ENCODE results near the gene LEMD1. TPM values are rescaled to one million over a fixed set of nuclear protein-coding genes. Genes with fewer than 3 reads are reported as not detected.
A peak's percentile ranks its signal among the peaks of the same experiment; 100 is the strongest.
"Not testable (repeated sequence)": the region's sequence is repeated elsewhere in the genome, so short reads cannot be mapped to it uniquely, and the experiment has no call there.

Gene LEMD1
- total RNA-seq, 2 donors from 2014 or later = 1.1 TPM; not detected in 1

GRCh38 chr1:205398586-205398985 lies 23.3 kb downstream of the LEMD1 start:
- intact Hi-C loops (cut with DNase I, micrococcal nuclease) = loop anchor here in 1 of 2 donors (10.0 kb wide), 1 partner anchor 86 kb away; no protein-coding TSS in a partner anchor

DNA sequence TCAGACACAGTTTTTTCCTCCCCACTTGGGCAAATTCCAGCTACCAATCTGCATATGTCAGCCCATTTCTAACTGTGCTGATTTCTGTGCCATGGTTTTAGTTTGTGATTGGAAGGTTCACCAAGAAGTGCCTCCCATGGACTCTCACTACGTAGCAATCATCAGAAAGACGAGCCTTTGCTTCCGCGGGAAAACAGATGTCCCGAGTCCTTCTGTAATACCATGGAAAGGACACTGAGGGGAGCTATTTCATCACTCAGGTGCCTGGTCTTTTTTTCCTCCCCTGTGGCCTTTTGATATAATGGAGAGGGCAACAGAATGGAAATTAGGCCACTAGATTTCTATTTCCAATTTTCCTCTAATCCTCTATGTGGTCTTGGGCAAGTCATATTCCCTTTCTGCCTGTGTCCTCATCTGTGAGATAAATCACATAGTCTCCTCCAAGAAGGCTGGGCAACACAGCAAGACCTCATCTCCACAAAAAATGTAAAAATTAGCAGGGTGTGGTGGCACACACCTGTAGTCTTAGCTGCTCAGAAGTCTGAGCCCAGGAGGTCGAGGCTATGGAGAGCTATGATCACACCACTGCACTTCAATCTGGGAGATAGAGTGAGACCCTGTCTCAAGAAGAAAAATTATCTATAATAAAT lies 24.8 kb downstream of the LEMD1 start:
- intact Hi-C loops (cut with DNase I, micrococcal nuclease) = loop anchor here in 1 of 2 donors (10.0 kb wide), 1 partner anchor 88 kb away; no protein-coding TSS in a partner anchor
- ATAC-seq (peak; percentile 81), DNase-seq (peak in 1 of 2 donors; percentile 11)

More at GRCh38 chr1:205398586-205398985, 23.3 kb downstream of the LEMD1 start:
- no peak for DNase-seq
- no peak for ATAC-seq

DNA sequence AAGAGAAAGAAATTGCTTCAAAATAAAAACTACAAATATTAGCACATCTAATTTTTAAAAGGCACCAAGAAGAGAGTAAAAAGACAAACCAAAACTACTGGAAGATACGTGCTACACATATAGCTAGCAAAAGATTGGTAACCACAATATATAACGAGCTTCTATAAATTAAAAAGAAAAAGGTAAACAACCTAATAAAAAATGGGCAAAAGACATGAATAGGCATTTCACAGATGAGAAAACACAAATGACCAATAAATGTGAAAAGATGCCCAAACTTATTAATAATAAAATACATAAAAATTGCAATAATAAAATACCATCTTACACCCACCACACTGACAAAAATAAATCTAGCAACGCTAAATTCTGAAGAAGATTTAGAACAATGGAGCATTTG lies 26.2 kb downstream of the LEMD1 start:
- ATAC-seq (no peak), DNase-seq (no peak)
- intact Hi-C loops (cut with DNase I, micrococcal nuclease) = loop anchor here in 1 of 2 donors (10.0 kb wide), 1 partner anchor 89 kb away; no protein-coding TSS in a partner anchor

- intact Hi-C loops (cut with DNase I, micrococcal nuclease) = loop anchor here in 1 of 2 donors (10.0 kb wide), 1 partner anchor 92 kb away; no protein-coding TSS in a partner anchor
- DNase-seq (no peak), ATAC-seq (no peak)
Observed at GRCh38 chr1:205392650-205393049, 29.2 kb downstream of the LEMD1 start.

- intact Hi-C loops (cut with DNase I, micrococcal nuclease) = loop anchor here in 1 of 2 donors (10.0 kb wide), 1 partner anchor 93 kb away; no protein-coding TSS in a partner anchor
- peak; percentile 32 to 43 for DNase-seq
- ATAC-seq = peak; percentile 89
Observed at GRCh38 chr1:205391386-205391785, 30.5 kb downstream of the LEMD1 start.

GRCh38 chr1:205387845-205388244 lies 34.0 kb downstream of the LEMD1 start:
- DNase-seq (no peak), ATAC-seq (no peak)
- intact Hi-C loops (cut with DNase I, micrococcal nuclease) = no loop called here

GRCh38 chr1:205382990-205383389 lies 38.9 kb downstream of the LEMD1 start:
- intact Hi-C loops (cut with DNase I, micrococcal nuclease); DNase-seq; ATAC-seq: not testable (repeated sequence)

DNA sequence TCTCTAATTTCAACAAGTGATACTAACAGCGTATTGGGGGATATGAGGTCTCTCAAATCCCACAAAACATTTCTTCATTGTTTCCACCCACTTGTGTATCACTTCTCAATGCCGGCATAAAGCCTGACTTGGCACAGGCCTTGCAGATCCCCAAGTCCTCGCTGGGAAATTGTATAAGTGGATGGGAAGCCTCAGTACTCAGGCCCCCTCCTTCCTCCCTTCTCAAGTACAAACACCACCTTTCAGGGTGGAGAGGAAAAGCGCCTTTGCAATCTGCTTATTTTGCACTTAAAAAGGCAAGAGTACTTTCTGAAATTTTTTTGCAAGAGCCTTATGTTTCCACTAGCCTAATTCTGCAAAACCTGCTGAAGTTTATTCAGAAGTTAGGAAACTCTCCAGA lies 39.3 kb downstream of the LEMD1 start:
- no peak for DNase-seq
- intact Hi-C loops (cut with DNase I, micrococcal nuclease) = no loop called here
- no peak for ATAC-seq

DNA sequence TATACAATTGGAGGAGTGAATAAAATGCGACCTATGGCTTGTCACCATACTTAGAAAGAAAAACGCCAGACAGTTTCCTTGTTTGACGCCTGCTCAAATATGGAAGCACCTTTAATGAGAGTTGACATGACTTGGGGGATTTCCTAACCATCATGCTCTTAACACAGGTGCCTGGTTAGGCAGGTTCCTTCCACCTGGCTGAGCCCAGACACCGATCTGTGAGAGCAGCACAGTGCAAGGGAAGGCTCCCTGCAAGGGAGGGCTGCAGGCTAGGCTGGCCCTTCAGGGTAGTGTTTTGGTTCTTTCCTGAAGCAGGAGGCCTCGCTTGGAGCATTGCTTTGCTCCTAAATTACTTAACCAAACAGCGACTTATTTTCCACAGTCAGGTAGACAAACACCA lies 40.6 kb downstream of the LEMD1 start:
- intact Hi-C loops (cut with DNase I, micrococcal nuclease) = no loop called here
- ATAC-seq = no peak
- DNase-seq = no peak

GRCh38 chr1:205380882-205381281 lies 41.0 kb downstream of the LEMD1 start:
- ATAC-seq (no peak), DNase-seq (no peak)
- intact Hi-C loops (cut with DNase I, micrococcal nuclease) = no loop called here

GRCh38 chr1:205379056-205379455 lies 42.8 kb downstream of the LEMD1 start:
- intact Hi-C loops (cut with DNase I, micrococcal nuclease) = no loop called here
- ATAC-seq = no peak
- DNase-seq = no peak

GRCh38 chr1:205377355-205377754 lies 44.5 kb downstream of the LEMD1 start:
- DNase-seq (no peak), ATAC-seq (no peak)
- intact Hi-C loops (cut with DNase I, micrococcal nuclease) = no loop called here

DNA sequence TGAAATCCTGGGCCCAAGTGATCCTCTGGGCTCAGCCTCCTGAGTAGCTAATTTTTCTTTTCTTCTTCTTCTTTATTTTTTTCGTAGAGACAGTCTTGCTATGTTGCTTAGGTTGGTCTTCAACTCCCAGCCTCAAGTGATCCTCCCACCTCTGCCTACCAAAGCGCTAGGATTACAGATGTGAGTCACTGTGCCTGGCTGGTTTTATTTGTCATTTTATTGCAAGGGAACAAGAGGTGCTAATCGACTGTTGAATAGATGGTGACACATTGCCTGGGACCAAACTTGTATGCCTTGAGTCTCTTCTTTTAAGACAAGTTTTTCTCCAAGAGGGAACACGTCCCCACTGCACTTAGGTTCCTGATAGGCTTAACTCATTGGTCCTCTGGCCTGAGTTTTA lies 45.1 kb downstream of the LEMD1 start:
- DNase-seq (no peak), ATAC-seq (peak; percentile 30)
- intact Hi-C loops (cut with DNase I, micrococcal nuclease) = no loop called here

- peak; percentile 92 for ATAC-seq
- intact Hi-C loops (cut with DNase I, micrococcal nuclease) = no loop called here
- DNase-seq = peak in 1 of 2 donors; percentile 22
Observed at GRCh38 chr1:205375835-205376545, 45.9 kb downstream of the LEMD1 start.

GRCh38 chr1:205374210-205375078 lies 47.4 kb downstream of the LEMD1 start:
- intact Hi-C loops (cut with DNase I, micrococcal nuclease) = no loop called here
- ATAC-seq (peak; percentile 47), DNase-seq (no peak)

DNA sequence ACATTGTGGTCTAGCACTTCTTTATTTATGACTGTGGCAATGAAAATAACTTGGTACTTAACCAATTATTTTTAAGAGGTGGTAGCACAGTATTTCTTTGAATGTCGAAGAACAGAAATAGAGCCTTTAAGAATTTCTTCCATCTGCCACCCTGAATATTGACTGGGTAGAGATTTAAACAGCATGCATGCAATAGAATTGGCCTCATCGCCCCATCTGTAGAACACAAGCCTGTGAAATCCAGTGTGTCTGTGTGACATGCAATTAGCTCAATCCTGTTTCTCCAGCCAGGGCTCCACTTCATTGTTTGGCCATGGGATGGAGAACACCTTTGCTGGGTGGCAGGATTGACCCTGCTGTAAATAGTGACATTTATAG lies 48.1 kb downstream of the LEMD1 start:
- intact Hi-C loops (cut with DNase I, micrococcal nuclease) = no loop called here
- no peak for DNase-seq
- no peak for ATAC-seq

DNA sequence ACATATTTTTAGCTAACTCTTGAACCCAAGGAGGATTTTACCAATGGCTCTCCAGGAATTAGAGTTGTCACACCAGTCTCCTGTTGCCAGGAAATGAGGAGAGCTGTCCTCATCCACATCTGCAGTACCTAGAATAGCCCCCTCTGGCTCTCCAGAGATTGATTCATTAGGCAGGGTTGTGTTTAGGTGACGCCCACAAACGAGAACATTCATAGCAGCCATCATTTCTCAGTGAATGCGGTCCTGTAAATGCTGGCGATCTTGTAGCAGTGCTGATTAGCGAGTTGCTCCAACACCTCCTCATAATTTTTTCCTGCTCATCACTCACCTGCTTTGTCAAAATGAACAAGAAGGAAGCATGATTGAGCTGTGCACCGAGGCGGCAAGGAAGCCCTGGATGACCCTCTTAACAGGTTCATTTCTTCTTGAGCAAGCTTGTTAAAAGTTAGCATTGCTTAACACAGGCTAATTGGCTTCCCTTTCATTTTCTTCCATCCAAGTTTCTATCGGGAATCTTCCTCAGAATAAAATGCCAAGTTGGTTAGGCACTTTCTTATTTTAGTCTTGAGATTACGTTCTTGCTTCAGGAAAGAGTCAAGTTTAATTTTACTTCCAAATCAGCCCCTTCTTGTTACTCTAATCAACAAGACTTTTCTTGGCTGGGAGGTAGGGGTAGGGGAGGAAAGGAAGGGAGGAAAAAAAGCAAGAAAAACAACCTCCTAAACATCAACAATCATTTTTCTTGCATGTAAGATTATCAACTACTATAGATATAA lies 48.6 kb downstream of the LEMD1 start:
- DNase-seq (no peak), ATAC-seq (no peak)
- intact Hi-C loops (cut with DNase I, micrococcal nuclease) = no loop called here

DNA sequence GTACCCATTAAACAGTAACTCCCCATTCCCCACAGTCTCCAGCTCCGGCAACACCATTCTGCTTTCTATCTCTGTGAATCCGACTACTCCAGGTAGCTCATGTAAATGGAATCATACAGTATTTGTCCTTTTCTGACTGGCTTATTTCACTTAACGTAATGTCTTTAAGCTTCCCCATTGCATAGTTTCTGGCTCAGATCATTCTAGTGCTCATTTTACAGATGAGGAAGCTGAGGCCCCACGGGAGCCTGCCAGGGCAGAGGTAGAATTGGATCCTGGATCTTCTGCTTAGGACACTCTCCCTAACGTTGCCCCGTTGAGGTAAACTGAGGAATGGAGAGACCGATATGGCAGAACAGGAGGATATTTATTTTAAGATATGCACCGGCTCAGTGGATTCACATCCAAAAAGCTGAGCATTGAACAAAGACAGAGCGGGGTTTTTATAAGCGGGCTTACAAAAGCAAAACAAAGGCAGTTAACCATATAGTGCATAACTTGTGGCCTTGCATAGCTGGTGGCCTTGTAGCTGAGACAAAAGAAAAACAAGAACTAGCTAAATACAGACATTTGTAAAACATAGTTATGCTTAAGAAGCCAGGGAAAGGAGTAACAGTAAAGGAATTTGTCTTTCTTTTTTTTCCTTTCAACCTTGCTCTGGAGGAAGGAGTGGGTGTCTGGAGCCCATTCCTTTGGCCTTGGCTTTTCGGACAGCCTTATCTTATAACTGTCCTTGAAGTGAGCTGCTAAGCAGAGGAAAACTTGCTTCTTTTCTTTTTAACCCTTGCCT lies 49.8 kb downstream of the LEMD1 start:
- intact Hi-C loops (cut with DNase I, micrococcal nuclease) = no loop called here
- DNase-seq = no peak
- no peak for ATAC-seq

Data from left colon (tissue), 2 donors.